ENCODE results near the gene KIF3A.

- TF ChIP-seq CTCF (conservative IDR thresholded peaks at IDR 0.05; ENCODE audit: low read depth in 2 of 2) (no peak), EZH2phosphoT487 (IDR thresholded peaks at IDR 0.05; ENCODE audit: unreplicated experiment) (no peak), POLR2AphosphoS5 (IDR thresholded peaks at IDR 0.05; ENCODE audit: low read depth) (no peak), EZH2 (IDR thresholded peaks at IDR 0.05; ENCODE audit: low read depth, unreplicated experiment) (no peak), REST (IDR thresholded peaks at IDR 0.05; ENCODE audit: unreplicated experiment) (no peak)
These were observed 18.6 kb downstream of the KIF3A start for GRCh38 chr5:132718544-132719312.
